WERI-Rb-1 (cell line): Measurements from ENCODE around the gene ASPSCR1.

ENCODE experiments used
- DNase-seq: peaks from one replicate; pipeline ENCODE4 v3.0.0-alpha.2; 2020
- H3K27ac ChIP-seq: fragments of 250-450 bp; sonication (Bioruptor Pico); 2 replicates; pipeline ENCODE4 v1.5.1; 2020; ENCODE audit warnings: mild to moderate bottlenecking, moderate library complexity
- H3K27me3 ChIP-seq: fragments of 250-450 bp; sonication (Bioruptor Pico); 2 replicates; pipeline ENCODE4 v1.5.1; 2021; ENCODE audit warnings: mild to moderate bottlenecking, low read depth, moderate library complexity; ENCODE audit not compliant: insufficient read depth, severe bottlenecking
- H3K36me3 ChIP-seq: fragments of 250-450 bp; sonication (Bioruptor Pico); 2 replicates; pipeline ENCODE4 v1.5.1; 2020; ENCODE audit warnings: mild to moderate bottlenecking, moderate library complexity
- H3K4me3 ChIP-seq: 2 replicates; pipeline ENCODE4 v1.5.1; 2011; ENCODE audit warnings: low read depth, mild to moderate bottlenecking, control low read depth, low read length
- H3K9me3 ChIP-seq: fragments of 250-450 bp; sonication (Bioruptor Pico); 2 replicates; pipeline ENCODE4 v1.5.1; 2021; ENCODE audit warnings: mild to moderate bottlenecking, moderate library complexity; ENCODE audit not compliant: severe bottlenecking
- CTCF ChIP-seq: IDR thresholded peaks from 2 replicates; pipeline ENCODE4 v1.5.1; 2011; ENCODE audit warnings: low read depth, mild to moderate bottlenecking, control low read depth, inconsistent platforms, low read length

ASPSCR1 gene

DNA sequence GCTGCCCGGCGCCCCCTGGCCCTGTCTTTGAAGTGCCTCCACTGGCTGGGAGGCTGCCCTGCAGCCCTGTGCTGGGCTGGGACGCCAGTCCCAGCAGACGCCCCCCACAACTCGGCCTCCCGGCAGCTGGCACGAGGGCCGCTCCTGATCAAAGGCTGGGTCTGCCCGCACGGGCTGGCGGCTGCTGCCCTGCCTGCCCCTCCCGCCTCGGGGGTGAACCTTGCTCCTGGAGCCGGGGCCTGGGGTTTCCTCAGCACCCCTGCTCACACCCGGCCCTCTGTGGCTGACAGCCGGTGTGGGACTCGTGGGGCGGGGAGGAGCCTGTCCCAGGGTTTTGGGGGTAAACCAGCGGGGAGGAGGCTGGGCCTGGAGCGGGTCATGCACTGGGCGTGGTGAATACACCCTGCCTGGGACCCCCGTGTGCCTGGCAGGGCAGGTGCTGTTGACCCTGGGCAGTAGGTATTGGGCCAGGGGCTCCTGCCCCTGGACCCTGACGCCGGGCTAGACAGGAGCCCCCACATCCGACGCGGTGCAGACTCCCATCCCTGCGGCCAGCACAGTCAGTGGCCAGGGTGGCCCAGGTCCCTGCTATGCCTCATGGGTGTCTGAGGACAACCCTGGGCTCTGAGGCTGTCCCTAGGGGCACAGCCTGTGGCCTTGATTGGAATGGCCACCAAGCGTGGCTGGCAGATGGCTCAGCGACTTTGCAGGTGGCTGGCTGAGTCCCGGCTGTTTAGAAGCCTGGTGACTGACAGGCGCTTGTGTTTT is 23.6 kb downstream of the ASPSCR1 start:
- peak; percentile 81 for DNase-seq
- H3K27ac ChIP-seq: peak overlapping the region; percentile 60
- H3K4me3 ChIP-seq: no peak overlapping the region
- no peaks in the 10 kb centered on the region for H3K27me3 ChIP-seq
- H3K36me3 ChIP-seq: peaks cover 14% of the 10 kb centered on the region
- TF ChIP-seq CTCF: 0 out of 2 replicates have a peak, but pooled peaks have one; percentile 6
- no peaks in the 10 kb centered on the region for H3K9me3 ChIP-seq

DNA sequence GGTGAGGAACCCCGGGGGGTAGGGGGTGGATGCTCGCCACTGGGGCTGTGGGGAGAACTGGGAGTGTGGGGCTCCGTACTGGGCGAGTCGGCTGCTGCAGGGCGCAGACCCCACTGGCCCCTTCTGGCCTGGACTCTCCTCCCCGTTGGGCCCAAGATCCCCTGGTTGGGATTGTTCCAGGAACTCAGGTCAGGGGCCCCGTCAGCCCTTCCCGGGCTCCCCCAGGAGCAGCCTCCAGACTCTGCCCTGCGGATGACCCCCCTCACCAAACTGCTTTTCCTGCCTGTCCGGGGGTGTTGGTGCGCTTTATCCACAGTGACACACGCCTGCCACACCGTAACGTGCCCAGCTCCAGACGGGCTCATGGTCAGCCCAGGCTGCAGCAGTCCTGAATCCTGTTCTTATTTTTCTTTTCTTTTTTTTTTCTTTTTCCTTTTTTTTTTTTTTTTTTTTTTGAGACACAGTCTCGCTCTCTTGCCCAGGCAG is 24.2 kb downstream of the ASPSCR1 start:
- Histone ChIP-seq H3K27me3 (no peaks in the 10 kb centered on the region), H3K9me3 (no peaks in the 10 kb centered on the region), H3K36me3 (peaks cover 10% of the 10 kb centered on the region), H3K4me3 (no peak overlapping the region), H3K27ac (peak overlapping the region; percentile 60)
- no peak for TF ChIP-seq CTCF
- no peak for DNase-seq

GRCh38 chr17:82003411-82004381 is 26.3 kb downstream of the ASPSCR1 start:
- no peaks in the 10 kb centered on the region for H3K9me3 ChIP-seq
- H3K27ac ChIP-seq: no peak overlapping the region
- peaks cover 5% of the 10 kb centered on the region for H3K36me3 ChIP-seq
- H3K27me3 ChIP-seq: no peaks in the 10 kb centered on the region
- DNase-seq: no peak
- no peak overlapping the region for H3K4me3 ChIP-seq
- TF ChIP-seq CTCF: no peak

- H3K27ac ChIP-seq: no peak overlapping the region; the same call in 1 of the 2 replicates
- no peak for TF ChIP-seq CTCF
These were observed 27.4 kb downstream of the ASPSCR1 start for GRCh38 chr17:82004517-82005455.

GRCh38 chr17:82005701-82006348 is 28.4 kb downstream of the ASPSCR1 start:
- H3K36me3 ChIP-seq: peaks cover 9% of the 10 kb centered on the region
- no peak overlapping the region for H3K4me3 ChIP-seq
- H3K27ac ChIP-seq: no peak overlapping the region; the same call in 1 of the 2 replicates
- no peaks in the 10 kb centered on the region for H3K27me3 ChIP-seq
- no peak for DNase-seq
- no peak for TF ChIP-seq CTCF
- H3K9me3 ChIP-seq: no peaks in the 10 kb centered on the region

More at GRCh38 chr17:82004517-82005455, 27.4 kb downstream of the ASPSCR1 start:
- no peaks in the 10 kb centered on the region for H3K27me3 ChIP-seq
- no peaks in the 10 kb centered on the region for H3K9me3 ChIP-seq
- no peak overlapping the region for H3K4me3 ChIP-seq
- H3K36me3 ChIP-seq: peaks cover 9% of the 10 kb centered on the region
- DNase-seq: no peak
